GM10266 (cell line): ENCODE results near the gene NFATC2.

ENCODE experiments used
- DNase-seq: peaks from one replicate; pipeline ENCODE4 v3.0.0; 2012; ENCODE audit errors: extremely low spot score
- TF ChIP-seq, protein P1 (sequence below): IDR thresholded peaks from 2 replicates; pipeline ENCODE4 v1.5.1; 2012; ENCODE audit warnings: mild to moderate bottlenecking, low read depth; ENCODE audit not compliant: control insufficient read depth, insufficient read depth; ENCODE audit errors: missing control alignments

NFATC2 gene

DNA sequence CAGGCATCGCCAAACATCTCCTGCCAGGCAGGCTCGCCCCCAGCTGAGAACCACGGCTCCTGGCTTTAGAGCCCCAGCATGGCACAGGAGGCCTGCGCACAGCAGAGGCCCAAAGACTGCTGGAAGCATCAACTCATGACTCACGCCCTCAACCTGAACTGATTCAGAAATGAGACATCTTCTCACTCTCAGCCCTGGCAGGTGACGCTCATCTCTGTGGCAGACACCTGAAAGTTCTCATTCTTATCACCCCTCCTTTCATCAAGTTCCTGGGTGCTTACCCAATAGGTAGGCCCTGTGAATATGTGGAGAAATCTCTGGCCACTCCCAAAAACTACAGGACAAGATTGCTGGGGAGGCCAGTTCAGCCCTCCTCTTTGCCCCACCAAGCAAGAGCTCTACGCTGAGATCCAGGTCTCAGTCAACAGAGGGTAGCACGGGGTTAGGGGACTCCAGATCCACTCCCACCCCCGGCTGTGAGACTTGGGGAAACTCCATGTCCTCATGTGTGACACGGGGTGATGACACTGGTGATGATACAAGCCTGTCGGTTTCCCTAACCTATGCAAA, 11.3 kb downstream of the NFATC2 start:
- peak; percentile 65 for DNase-seq
- TF ChIP-seq, protein P1, sequence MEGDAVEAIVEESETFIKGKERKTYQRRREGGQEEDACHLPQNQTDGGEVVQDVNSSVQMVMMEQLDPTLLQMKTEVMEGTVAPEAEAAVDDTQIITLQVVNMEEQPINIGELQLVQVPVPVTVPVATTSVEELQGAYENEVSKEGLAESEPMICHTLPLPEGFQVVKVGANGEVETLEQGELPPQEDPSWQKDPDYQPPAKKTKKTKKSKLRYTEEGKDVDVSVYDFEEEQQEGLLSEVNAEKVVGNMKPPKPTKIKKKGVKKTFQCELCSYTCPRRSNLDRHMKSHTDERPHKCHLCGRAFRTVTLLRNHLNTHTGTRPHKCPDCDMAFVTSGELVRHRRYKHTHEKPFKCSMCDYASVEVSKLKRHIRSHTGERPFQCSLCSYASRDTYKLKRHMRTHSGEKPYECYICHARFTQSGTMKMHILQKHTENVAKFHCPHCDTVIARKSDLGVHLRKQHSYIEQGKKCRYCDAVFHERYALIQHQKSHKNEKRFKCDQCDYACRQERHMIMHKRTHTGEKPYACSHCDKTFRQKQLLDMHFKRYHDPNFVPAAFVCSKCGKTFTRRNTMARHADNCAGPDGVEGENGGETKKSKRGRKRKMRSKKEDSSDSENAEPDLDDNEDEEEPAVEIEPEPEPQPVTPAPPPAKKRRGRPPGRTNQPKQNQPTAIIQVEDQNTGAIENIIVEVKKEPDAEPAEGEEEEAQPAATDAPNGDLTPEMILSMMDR, result no peak

DNA sequence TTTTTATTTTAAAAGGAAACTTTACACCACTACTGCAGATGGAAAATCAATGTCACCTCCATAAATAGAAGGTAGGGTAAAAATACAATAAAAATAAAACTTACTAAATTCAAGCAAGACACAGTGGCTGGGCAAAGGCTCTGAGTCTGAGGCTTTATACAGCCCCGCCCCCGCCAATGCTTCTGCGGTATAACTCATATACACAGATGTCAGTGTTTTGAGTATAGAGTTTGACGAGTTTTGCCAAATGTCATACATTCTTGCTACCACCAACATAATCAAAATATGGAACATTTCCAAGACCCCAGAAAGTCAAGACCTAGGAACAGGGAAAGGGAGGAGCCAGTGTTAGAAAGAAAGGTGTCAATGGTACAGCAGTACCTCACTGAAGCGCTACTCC, 12.8 kb downstream of the NFATC2 start:
- TF ChIP-seq, protein P1, result no peak
- DNase-seq, result peak; percentile 44

DNA sequence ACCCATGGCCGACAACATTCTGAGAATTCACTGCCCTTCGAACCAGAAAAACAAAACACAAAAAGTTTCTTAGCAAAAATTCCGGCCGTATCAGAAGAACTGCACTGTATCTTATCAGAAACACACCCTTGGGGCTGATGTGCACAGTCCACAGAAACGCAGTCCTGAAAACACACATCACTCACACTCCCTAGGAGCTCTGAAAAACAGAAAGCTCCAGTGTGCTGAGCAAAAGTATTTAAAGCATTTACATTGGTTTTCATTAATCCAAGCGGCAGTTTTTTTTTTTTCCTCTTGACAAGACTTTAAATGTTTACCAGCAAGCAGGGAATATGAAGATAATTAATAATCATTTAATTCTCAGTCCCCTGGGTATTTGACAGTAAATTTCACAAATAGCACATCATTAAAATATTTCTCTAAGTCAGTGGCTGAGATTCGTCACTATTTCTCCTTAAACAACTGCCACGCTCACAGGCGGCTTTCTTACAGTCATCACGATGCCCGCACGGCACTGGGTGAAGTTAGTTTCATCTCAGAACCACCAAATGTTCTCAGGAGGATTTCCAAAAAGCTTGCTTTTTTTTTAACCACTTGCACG, 13.3 kb downstream of the NFATC2 start:
- DNase-seq, result no peak
- TF ChIP-seq, protein P1, result no peak

DNA sequence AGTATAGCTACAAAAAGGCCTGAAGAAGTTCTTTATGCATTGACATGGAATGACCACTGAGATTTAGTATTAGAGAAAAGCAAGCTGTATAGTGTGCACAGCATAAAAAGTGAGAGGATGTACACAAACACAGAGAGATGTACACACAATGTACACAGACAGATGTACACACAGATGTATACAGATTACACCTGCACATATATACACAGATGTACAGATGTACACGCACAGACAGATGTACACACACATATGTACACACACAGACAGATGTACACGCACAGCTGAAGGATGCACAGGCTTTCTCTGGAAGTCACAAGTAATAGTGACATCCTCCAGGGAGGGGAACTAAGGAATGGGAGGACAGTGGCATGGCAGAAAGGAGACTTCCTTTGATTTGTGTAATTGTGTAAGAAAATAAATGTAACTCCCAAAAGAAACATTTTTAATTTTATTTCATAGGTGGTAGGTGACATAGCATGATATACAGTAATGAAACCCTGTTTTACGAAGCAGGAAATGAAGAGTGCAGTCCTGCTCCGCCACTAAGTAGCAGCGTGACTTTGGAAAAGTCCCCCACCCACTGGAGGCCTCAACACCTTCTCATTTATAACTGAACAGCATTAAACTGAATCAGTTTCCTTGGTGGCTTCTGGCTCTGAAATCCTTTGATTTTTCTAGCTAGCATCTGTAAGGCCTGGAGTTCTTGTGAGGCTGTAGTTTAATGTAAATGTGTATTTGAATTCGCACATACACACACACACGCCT, 14.1 kb downstream of the NFATC2 start:
- peak; percentile 48 for DNase-seq
- TF ChIP-seq, protein P1, result no peak

DNA sequence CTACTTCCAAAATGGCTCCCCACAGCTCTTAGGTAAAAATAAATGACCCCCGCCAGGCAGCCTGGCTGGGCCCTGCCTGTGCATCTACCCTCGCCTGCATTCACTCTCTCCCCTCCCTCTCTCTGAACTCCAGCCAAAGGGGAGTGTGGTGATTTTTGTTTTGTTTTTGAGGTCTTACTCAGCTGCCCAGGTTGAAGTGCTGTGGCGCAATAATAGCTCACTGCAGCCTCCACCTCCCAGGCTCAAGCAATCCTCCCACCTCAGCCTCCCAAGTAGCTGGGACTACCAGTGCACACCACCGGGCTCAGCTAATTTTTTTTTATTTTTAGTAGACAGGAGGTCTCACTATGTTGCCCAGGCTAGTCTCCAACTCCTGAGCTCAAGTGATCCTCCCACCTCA, 15.8 kb downstream of the NFATC2 start:
- TF ChIP-seq, protein P1, result no peak
- DNase-seq, result no peak

DNA sequence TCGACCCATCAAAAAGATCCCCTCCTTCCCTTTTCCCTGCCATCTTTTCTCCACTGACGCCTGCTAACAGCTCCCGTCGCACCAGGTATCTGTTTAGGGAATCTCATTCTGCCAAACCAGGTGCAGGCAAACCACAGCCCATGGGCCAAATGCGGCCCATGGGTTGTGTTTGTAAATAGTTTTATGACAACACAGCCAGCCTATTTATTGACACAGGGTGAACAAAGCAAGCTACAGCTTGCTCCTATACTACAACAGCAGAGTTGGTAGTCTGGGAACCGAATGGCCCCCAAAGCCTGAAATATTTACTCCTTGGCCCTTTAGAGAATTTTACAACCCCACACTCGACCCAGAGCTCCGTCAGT, 16.4 kb downstream of the NFATC2 start:
- no peak for DNase-seq

More for the DNA sequence above, 16.4 kb downstream of the NFATC2 start:
- TF ChIP-seq, protein P1, result no peak
